Activated T-helper 2 cell treated with anti-CD3 and anti-CD28 coated beads, Interferon-gamma antibody, Interleukin-2, Interleukin-4, amounts not matched to agents 10 μg/mL and 5 μg/mL and 100 μg/mL, durations not matched to agents 14 hours and 24 hours and 36 hours (primary cell): Measurements from ENCODE around the gene PCLAF. TPM values are rescaled to one million over a fixed set of nuclear protein-coding genes. Genes with fewer than 3 reads are reported as not detected.
"Not testable (repeated sequence)": the region's sequence is repeated elsewhere in the genome, so short reads cannot be mapped to it uniquely, and the experiment has no call there.

Source experiments
- DNase-seq: peaks from one replicate; pipeline ENCODE4 v3.0.0; 2021; ENCODE audit warnings: low spot score
- H3K27ac Mint-ChIP-seq: one replicate; pipeline ENCODE4 v1.8.0; 2021; ENCODE audit warnings: mixed read lengths
- H3K27me3 Mint-ChIP-seq: one replicate; pipeline ENCODE4 v1.8.0; 2021; ENCODE audit warnings: low read depth, mixed read lengths
- H3K36me3 Mint-ChIP-seq: one replicate; pipeline ENCODE4 v1.8.0; 2021; ENCODE audit warnings: low read depth, mixed read lengths
- H3K4me1 Mint-ChIP-seq: one replicate; pipeline ENCODE4 v1.8.0; 2021; ENCODE audit warnings: low read depth, mixed read lengths
- H3K4me3 Mint-ChIP-seq: one replicate; pipeline ENCODE4 v1.8.0; 2021; ENCODE audit warnings: low read depth, mild to moderate bottlenecking, moderate library complexity, mixed read lengths
- H3K9me3 Mint-ChIP-seq: one replicate; pipeline ENCODE4 v1.8.0; 2021; ENCODE audit warnings: mixed read lengths
- intact Hi-C: fragments of 100-400 bp; cut with micrococcal nuclease; formaldehyde crosslinking; loops from one replicate; pipeline ENCODE4 v1.15.1; 2023
- total RNA-seq: library from RNA; stranded (reverse); gene quantifications from 2 replicates; pipeline ENCODE4 v1.2.3, GENCODE V29; 2022

PCLAF gene
- total RNA-seq, 1 donor from 2014 or later, result 59.9 TPM

GRCh38 chr15:64337761-64338160, 43.5 kb downstream of the PCLAF start:
- Mint-ChIP-seq H3K36me3 (peaks cover 46% of the 10 kb centered on the region), H3K4me1 (peaks cover 37% of the 10 kb centered on the region), H3K27ac (peak overlapping the region; percentile 58), H3K9me3 (peaks cover 6% of the 10 kb centered on the region), H3K27me3 (no peaks in the 10 kb centered on the region), H3K4me3 (no peak overlapping the region)
- intact Hi-C loops, result no loop called here
- DNase-seq, result no peak

DNA sequence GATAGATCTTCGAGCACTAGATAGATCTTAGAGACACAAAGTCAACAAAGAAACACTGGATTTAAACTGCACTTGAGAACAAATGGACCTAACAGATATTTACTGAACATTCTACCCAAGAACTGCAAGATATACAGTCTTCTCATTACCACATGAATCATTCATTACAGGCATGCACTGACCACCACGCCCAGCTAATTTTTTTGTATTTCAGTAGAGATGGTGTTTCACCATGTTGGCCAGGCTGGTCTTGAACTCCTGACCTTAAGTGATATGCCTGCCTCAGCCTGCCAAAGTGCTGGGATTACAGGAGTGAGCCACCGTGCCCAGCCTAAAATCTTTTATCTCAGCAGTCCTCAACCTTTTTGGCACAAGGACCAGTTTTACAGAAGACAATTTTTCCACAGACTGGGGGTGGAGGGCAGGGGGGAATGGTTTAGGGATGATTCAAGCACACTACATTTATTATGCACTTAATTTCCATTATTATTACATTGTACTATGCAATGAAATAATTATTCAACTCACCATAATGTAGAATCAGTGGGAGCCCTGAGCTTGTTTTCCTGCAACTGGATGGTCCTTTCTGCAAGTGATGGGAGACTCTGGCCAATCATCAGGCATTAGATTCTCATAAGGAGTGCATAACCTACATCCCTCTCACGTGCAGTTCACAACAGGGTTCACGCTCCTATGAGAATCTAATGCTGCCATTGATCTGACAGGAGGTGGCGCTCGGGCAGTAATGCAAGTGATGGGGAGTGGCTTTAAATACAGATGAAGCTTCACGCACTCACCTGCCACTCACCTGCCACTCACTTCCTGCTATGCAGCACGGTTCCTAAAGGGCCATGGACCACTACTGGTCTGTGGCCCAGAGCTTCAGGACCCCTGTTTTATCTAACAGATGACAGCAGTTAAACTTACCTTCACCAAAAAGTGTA, 47.0 kb downstream of the PCLAF start:
- Mint-ChIP-seq H3K4me1 (peaks cover 34% of the 10 kb centered on the region), H3K27ac (peak overlapping the region; percentile 61), H3K36me3 (peaks cover 26% of the 10 kb centered on the region), H3K4me3 (peak overlapping the region; percentile 11), H3K9me3 (peaks cover 6% of the 10 kb centered on the region), H3K27me3 (no peaks in the 10 kb centered on the region)
- DNase-seq, result no peak
- intact Hi-C loops, result no loop called here

DNA sequence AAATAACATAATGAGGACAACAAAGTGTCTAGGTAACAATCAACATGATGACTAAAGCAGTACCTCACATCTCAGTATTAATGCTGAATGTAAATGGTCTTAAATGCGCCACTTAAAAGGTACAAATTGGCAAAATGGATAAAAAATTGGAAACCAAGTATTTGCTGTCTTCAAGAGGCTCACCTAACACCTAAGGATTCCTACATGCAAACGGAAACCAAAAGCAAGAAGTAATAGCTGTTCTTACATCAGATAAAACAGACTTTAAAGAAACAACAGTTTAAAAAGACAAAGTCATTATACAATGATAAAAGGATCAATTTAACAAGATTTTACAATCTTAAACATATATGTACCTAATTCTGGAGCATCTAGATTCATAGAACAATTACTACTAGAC, 47.7 kb downstream of the PCLAF start:
- Mint-ChIP-seq H3K4me1 (peaks cover 33% of the 10 kb centered on the region), H3K27me3 (no peaks in the 10 kb centered on the region), H3K4me3 (peak overlapping the region; percentile 11), H3K36me3 (peaks cover 22% of the 10 kb centered on the region), H3K27ac (peak overlapping the region; percentile 61), H3K9me3 (peaks cover 6% of the 10 kb centered on the region)
- no peak for DNase-seq
- intact Hi-C loops, result no loop called here

DNA sequence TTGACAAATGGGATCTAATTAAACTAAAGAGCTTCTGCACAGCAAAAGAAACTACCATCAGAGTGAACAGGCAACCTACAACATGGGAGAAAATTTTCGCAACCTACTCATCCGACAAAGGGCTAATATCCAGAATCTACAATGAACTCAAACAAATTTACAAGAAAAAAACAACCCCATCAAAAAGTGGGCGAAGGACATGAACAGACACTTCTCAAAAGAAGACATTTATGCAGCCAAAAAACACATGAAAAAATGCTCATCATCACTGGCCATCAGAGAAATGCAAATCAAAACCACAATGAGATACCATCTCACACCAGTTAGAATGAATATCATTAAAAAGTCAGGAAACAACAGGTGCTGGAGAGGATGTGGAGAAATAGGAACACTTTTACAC, 49.6 kb downstream of the PCLAF start:
- H3K27me3 Mint-ChIP-seq, H3K27ac Mint-ChIP-seq, DNase-seq, H3K9me3 Mint-ChIP-seq, intact Hi-C loops, H3K4me3 Mint-ChIP-seq: not testable (repeated sequence)
- Mint-ChIP-seq H3K4me1 (peaks cover 26% of the 10 kb centered on the region), H3K36me3 (peaks cover 15% of the 10 kb centered on the region)

- H3K4me1 Mint-ChIP-seq, intact Hi-C loops, H3K27me3 Mint-ChIP-seq, H3K4me3 Mint-ChIP-seq, H3K9me3 Mint-ChIP-seq, H3K36me3 Mint-ChIP-seq, H3K27ac Mint-ChIP-seq, DNase-seq: not testable (repeated sequence)
Measured at GRCh38 chr15:64326975-64327374, 54.3 kb downstream of the PCLAF start.

DNA sequence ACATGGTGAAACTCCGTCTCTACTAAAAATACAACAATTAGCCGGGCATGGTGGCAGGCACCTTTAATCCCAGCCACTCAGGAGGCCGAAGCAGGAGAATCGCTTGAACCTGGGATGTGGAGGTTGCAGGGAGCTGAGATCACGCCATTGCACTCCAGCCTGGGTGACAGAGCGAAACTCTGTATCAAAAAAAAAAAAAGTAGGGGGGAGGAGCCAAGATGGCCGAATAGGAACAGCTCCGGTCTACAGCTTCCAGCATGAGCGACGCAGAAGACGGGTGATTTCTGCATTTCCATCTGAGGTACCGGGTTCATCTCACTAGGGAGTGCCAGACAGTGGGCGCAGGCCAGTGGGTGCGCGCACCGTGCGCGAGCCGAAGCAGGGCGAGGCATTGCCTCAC, 54.8 kb downstream of the PCLAF start:
- H3K27me3 Mint-ChIP-seq, H3K36me3 Mint-ChIP-seq, H3K9me3 Mint-ChIP-seq, H3K27ac Mint-ChIP-seq, H3K4me1 Mint-ChIP-seq, intact Hi-C loops, H3K4me3 Mint-ChIP-seq, DNase-seq: not testable (repeated sequence)

DNA sequence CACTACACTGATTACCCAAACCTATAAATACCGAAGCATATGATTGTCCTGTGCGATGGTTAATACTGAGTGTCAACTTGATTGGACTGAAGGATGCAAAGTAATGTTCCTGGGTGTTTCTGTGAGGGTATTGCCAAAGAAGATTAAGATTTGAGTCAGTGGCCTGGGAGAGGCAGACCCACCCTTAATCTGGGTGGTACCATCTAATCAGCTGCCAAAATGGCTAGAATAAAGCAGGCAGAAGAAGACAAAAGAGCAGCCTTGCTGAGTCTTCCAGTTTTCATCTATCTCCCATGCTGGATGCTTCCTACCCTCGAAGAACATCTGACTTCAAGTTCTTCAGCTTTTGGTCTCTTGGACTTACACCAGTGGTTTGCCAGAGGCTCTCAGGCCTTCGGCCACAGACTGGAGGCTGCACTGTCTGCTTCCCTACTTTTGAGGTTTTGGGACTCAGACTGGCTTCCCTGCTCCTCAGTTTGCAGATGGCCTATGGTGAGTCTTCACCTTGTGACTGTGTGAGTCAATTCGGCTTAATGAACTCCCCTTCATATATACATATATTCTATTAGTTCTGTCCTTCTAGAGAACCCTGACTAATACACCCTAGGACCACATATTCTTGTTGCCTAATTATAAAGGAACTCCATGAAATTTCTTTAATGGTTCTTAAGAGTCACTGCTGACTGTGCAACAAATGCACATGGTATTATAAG, 56.9 kb downstream of the PCLAF start:
- Mint-ChIP-seq H3K9me3 (no peaks in the 10 kb centered on the region), H3K27ac (no peak overlapping the region), H3K27me3 (no peaks in the 10 kb centered on the region), H3K36me3 (no peaks in the 10 kb centered on the region), H3K4me3 (no peak overlapping the region), H3K4me1 (peaks cover 8% of the 10 kb centered on the region)
- no peak for DNase-seq
- intact Hi-C loops, result no loop called here

GRCh38 chr15:64315216-64315615, 66.0 kb downstream of the PCLAF start:
- H3K27me3 Mint-ChIP-seq, result no peaks in the 10 kb centered on the region
- H3K4me1 Mint-ChIP-seq, result peaks cover 3% of the 10 kb centered on the region
- H3K9me3 Mint-ChIP-seq, result no peaks in the 10 kb centered on the region
- peaks cover 8% of the 10 kb centered on the region for H3K36me3 Mint-ChIP-seq
- intact Hi-C loops, result no loop called here
- no peak overlapping the region for H3K27ac Mint-ChIP-seq
- no peak overlapping the region for H3K4me3 Mint-ChIP-seq
- no peak for DNase-seq

- Mint-ChIP-seq H3K27ac (no peak overlapping the region), H3K36me3 (peaks cover 8% of the 10 kb centered on the region), H3K4me1 (peaks cover 8% of the 10 kb centered on the region), H3K27me3 (no peaks in the 10 kb centered on the region), H3K9me3 (no peaks in the 10 kb centered on the region), H3K4me3 (no peak overlapping the region)
- intact Hi-C loops, result no loop called here
- no peak for DNase-seq
Measured at GRCh38 chr15:64314456-64314855, 66.8 kb downstream of the PCLAF start.

Other genes with a start within 250 kb of the PCLAF start
- gene SNX22, start 229.7 kb downstream of the PCLAF start, total RNA-seq, result 0.98 and 1.4 TPM in 2 replicates
- 457 and 465 TPM in 2 replicates for gene PPIB, start 218.4 kb downstream of the PCLAF start, total RNA-seq
- 31.8 and 34.8 TPM in 2 replicates for gene CSNK1G1, start 25.3 kb downstream of the PCLAF start, total RNA-seq
- 17.9 and 20.7 TPM in 2 replicates for gene TRIP4, start 6.4 kb upstream of the PCLAF start, total RNA-seq
- 50.9 and 60.2 TPM in 2 replicates for gene ZNF609, start 79.1 kb upstream of the PCLAF start, total RNA-seq